B cell (primary cell): ENCODE data around the gene NBAS. TPM values are rescaled to one million over a fixed set of nuclear protein-coding genes. Genes with fewer than 3 reads are reported as not detected.

Source experiments
- ATAC-seq: fragments of 200-7000 bp; cut with Tn5 transposase; one replicate; pipeline ENCODE4 v1.10.0; 2021; ENCODE audit warnings: low read depth, mild to moderate bottlenecking, moderate number of reproducible peaks, moderate library complexity
- CTCF ChIA-PET: fragments of 350-600 bp; sonication (Branson Sonifier 250); formaldehyde crosslinking; loops from one replicate; lab custom pipeline; 2021; ENCODE audit warnings: antibody characterized with exemption, inconsistent platforms; lab: Charles Lee
- POLR2A ChIA-PET: fragments of 350-600 bp; sonication (Branson Sonifier 250); formaldehyde crosslinking; loops from one replicate; lab custom pipeline; 2021; ENCODE audit warnings: antibody characterized with exemption; lab: Charles Lee
- DNase-seq: peaks from one replicate; pipeline ENCODE4 v3.0.0; 2013
- H2AFZ ChIP-seq: 2 replicates; pipeline ENCODE4 v1.6.1; 2012; ENCODE audit warnings: mild to moderate bottlenecking, low read depth, low read length; ENCODE audit not compliant: insufficient read depth, poor library complexity, severe bottlenecking
- H3K27ac ChIP-seq, 2 donors: 1 replicate in 1 of 2; 2 replicates in 1 of 2; pipeline ENCODE4 v1.5.1; 2012 to 2013; ENCODE audit warnings: low read length in 2 of 2, mild to moderate bottlenecking in 2 of 2, moderate library complexity in 1 of 2
- H3K27me3 ChIP-seq, 4 experiments: fragments of 200-600 bp in 1 of 4; sonication (generic) in 1 of 4; replicated peaks in 1 of 4; 1 replicate in 2 of 4; 2 replicates in 2 of 4; pipeline versions ENCODE4 v1.6.1 to v1.7.0; 2013 to 2016; ENCODE audit warnings: low read length in 3 of 4, mild to moderate bottlenecking in 2 of 4, mixed read lengths in 1 of 4, moderate library complexity in 1 of 4; ENCODE audit not compliant: insufficient read depth in 4 of 4, control insufficient read depth in 3 of 4; ENCODE audit errors: control extremely low read depth in 1 of 4
- H3K36me3 ChIP-seq, 2 experiments: replicated peaks in 1 of 2; 1 replicate in 1 of 2; 2 replicates in 1 of 2; pipeline versions ENCODE4 v1.6.1 to v1.7.1; 2013; ENCODE audit warnings: low read length in 1 of 2; ENCODE audit not compliant: insufficient read depth in 2 of 2, control insufficient read depth in 1 of 2; ENCODE audit errors: control extremely low read depth in 1 of 2, extremely low read depth in 1 of 2
- H3K4me1 ChIP-seq, 2 donors: fragments of 200-600 bp in 1 of 2; sonication (generic) in 1 of 2; 1 replicate in 1 of 2; 2 replicates in 1 of 2; pipeline versions ENCODE4 v1.5.1 to v1.6.1; 2013 to 2017; ENCODE audit warnings: low read length in 2 of 2; ENCODE audit not compliant: control insufficient read depth in 2 of 2, insufficient read depth in 2 of 2
- H3K4me2 ChIP-seq: replicated peaks from 2 replicates; pipeline ENCODE3; 2012; ENCODE audit warnings: mild to moderate bottlenecking, low read depth, low read length; ENCODE audit not compliant: poor library complexity, severe bottlenecking
- H3K4me3 ChIP-seq, 5 experiments: fragments of 200-600 bp in 1 of 5; sonication (generic) in 1 of 5; 1 replicate in 3 of 5; 2 replicates in 2 of 5; pipeline versions ENCODE4 v1.5.1 to v1.7.0; 2011 to 2016; ENCODE audit warnings: low read length in 4 of 5, mild to moderate bottlenecking in 4 of 5, low read depth in 2 of 5, control low read depth in 1 of 5, moderate library complexity in 1 of 5; ENCODE audit not compliant: insufficient read depth in 1 of 5; ENCODE audit errors: control extremely low read depth in 1 of 5, extremely low read depth in 1 of 5
- H3K79me2 ChIP-seq: fragments of 200-600 bp; sonication (generic); one replicate; pipeline ENCODE4 v1.6.0; 2016; ENCODE audit warnings: low read length; ENCODE audit not compliant: control insufficient read depth, insufficient read depth
- H3K9ac ChIP-seq: fragments of 200-600 bp; sonication (generic); 2 replicates; pipeline ENCODE4 v1.6.1; 2017; ENCODE audit warnings: mild to moderate bottlenecking, low read length, moderate library complexity
- H3K9me3 ChIP-seq, 3 donors: one replicate each; pipeline versions ENCODE4 v1.6.1 to v1.7.1; 2013; ENCODE audit warnings: low read length in 2 of 3; ENCODE audit not compliant: control insufficient read depth in 2 of 3, insufficient read depth in 1 of 3; ENCODE audit errors: control extremely low read depth in 1 of 3
- H4K20me1 ChIP-seq: 2 replicates; pipeline ENCODE4 v1.6.0; 2012; ENCODE audit warnings: mild to moderate bottlenecking, low read length; ENCODE audit not compliant: insufficient read depth, control insufficient read depth, poor library complexity, severe bottlenecking
- H3K27ac Mint-ChIP-seq: one replicate; pipeline ENCODE4 v1.8.0; 2021; ENCODE audit warnings: mixed read lengths
- H3K27me3 Mint-ChIP-seq: one replicate; pipeline ENCODE4 v1.8.0; 2021; ENCODE audit warnings: mixed read lengths
- H3K4me1 Mint-ChIP-seq: one replicate; pipeline ENCODE4 v1.8.0; 2021; ENCODE audit warnings: mixed read lengths
- H3K4me3 Mint-ChIP-seq: one replicate; pipeline ENCODE4 v1.8.0; 2021; ENCODE audit warnings: mixed read lengths
- H3K9me3 Mint-ChIP-seq: one replicate; pipeline ENCODE4 v1.8.0; 2022; ENCODE audit warnings: mixed read lengths; ENCODE audit not compliant: insufficient read depth
- CTCF ChIP-seq: fragments of 200-600 bp; IDR thresholded peaks from one replicate; pipeline ENCODE4 v1.8.0; 2022; ENCODE audit warnings: antibody characterized with exemption, mild to moderate bottlenecking
- EZH2 ChIP-seq: IDR thresholded peaks from 2 replicates; pipeline ENCODE4 v1.6.1; 2012; ENCODE audit warnings: borderline replicate concordance, low read depth, mild to moderate bottlenecking, moderate library complexity, low read length; ENCODE audit not compliant: insufficient read depth, poor library complexity, severe bottlenecking
- WGBS: methylation state at CpG from one replicate; pipeline ENCODE4 v1.1.5; 2013; ENCODE audit warnings: missing lambda C conversion rate; ENCODE audit not compliant: insufficient coverage; 5-methylcytosine and 5-hydroxymethylcytosine counted together
- intact Hi-C: fragments of 100-400 bp; cut with micrococcal nuclease; formaldehyde crosslinking; loops from one replicate; pipeline ENCODE4 v1.10.0; 2022
- polyA plus RNA-seq: library from polyadenylated mRNA; depleted of rRNA; stranded (reverse); fragments of >200 nt; gene quantifications from 2 replicates; pipeline ENCODE4 v1.2.3, GENCODE V29; 2012
- total RNA-seq, 2 donors: library from RNA; stranded (reverse); fragments of 120-200 nt in 1 of 2; gene quantifications; 1 replicate in 1 of 2; 2 replicates in 1 of 2; pipeline versions ENCODE4 v1.2.3 to v1.2.4, GENCODE V29; 2013 to 2022

NBAS gene
- total and polyA plus RNA-seq, 2 donors (not counting 1 experiment from before 2014, with no cell fraction given) = 10.6 to 37.3 TPM

GRCh38 chr2:15546297-15547098 lies 14.6 kb downstream of the NBAS start:
- Histone ChIP-seq H3K36me3 (peaks cover 1 to 9% of the 10 kb centered on the region in 2 experiments), H4K20me1 (no peaks in the 10 kb centered on the region), H2AFZ (no peak overlapping the region), H3K4me1 (no peaks in the 10 kb centered on the region), H3K27ac (no peak overlapping the region), H3K27me3 (no peaks in the 10 kb centered on the region), H3K4me3 (no peak overlapping the region), H3K9me3 (no peaks in the 10 kb centered on the region), H3K9ac (no peak overlapping the region), H3K4me2 (no peak overlapping the region), H3K79me2 (no peaks in the 10 kb centered on the region)
- DNase-seq (no peak), ATAC-seq (no peak)
- Mint-ChIP-seq H3K4me3 (no peak overlapping the region), H3K27ac (no peak overlapping the region), H3K27me3 (no peaks in the 10 kb centered on the region), H3K9me3 (no peaks in the 10 kb centered on the region), H3K4me1 (no peaks in the 10 kb centered on the region)
- ChIA-PET POLR2A (no interaction called here), CTCF (interaction anchor here (0.9 to 2.2 kb wide), 3 partner anchors 15 to 31 kb away, joined by 3 to 5 read pairs (median 4); partner anchors contain the start of gene NBAS)
- WGBS = 94% methylated on average over 5 of the region's 11 CpGs
- intact Hi-C loops = no loop called here
- TF ChIP-seq EZH2 (no peak), CTCF (no peak)

DNA sequence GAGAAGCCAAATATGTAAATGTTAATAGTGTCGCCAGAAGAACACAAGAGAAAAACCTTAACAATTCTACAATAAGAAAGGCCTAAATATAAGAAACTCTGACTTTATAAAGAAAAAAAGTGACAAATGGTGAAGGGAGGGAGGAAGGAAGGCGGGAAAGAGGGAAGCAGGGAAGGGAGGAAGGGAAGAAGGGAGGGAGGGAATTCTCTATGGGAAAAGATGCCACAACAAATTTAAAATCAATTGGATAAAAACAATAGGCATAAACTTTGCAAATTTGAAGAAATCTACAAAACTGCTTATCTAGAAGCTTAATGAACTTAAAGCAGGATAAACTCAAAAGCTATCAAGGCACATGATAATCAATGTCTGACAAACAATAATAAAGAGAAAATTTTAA lies 16.9 kb downstream of the NBAS start:
- Histone ChIP-seq H3K27me3 (no peaks in the 10 kb centered on the region), H3K9me3 (no peaks in the 10 kb centered on the region), H3K4me3 (no peak overlapping the region), H3K79me2 (no peaks in the 10 kb centered on the region), H3K27ac (no peak overlapping the region), H3K36me3 (peaks cover 1 to 6% of the 10 kb centered on the region in 2 experiments), H3K4me1 (peaks cover 6 to 14% of the 10 kb centered on the region in 2 donors), H2AFZ (no peak overlapping the region), H3K4me2 (no peak overlapping the region), H3K9ac (no peak overlapping the region), H4K20me1 (no peaks in the 10 kb centered on the region)
- CTCF ChIA-PET = no interaction called here
- DNase-seq (no peak), ATAC-seq (no peak)
- POLR2A ChIA-PET = no interaction called here
- intact Hi-C loops = no loop called here
- no CpG with 5 or more reads among the region's 2 CpGs for WGBS
- H3K4me3 Mint-ChIP-seq = no peak overlapping the region
- H3K4me1 Mint-ChIP-seq = peaks cover 17% of the 10 kb centered on the region
- no peak overlapping the region for H3K27ac Mint-ChIP-seq
- H3K27me3 Mint-ChIP-seq = no peaks in the 10 kb centered on the region
- no peaks in the 10 kb centered on the region for H3K9me3 Mint-ChIP-seq
- TF ChIP-seq EZH2 (no peak), CTCF (no peak)
